Pancreas (tissue), 10 donors: ENCODE measurements around the gene CABP1. TPM values are rescaled to one million over a fixed set of nuclear protein-coding genes. Genes with fewer than 3 reads are reported as not detected.
A peak's percentile ranks its signal among the peaks of the same experiment; 100 is the strongest.

Experiments used
- ATAC-seq, 4 donors: fragments of 200-7000 bp; cut with Tn5 transposase; one replicate each; pipeline versions ENCODE4 v1.8.0 to v1.9.1; 2020; ENCODE audit warnings: mild to moderate bottlenecking in 4 of 4, moderate library complexity in 4 of 4
- DNase-seq, 6 donors: peaks; one replicate each; pipeline ENCODE4 v3.0.0-alpha.2; 2020
- FAIRE-seq: peaks from 2 replicates; lab custom pipeline; 2012; peaks lifted over from hg19 to GRCh38; lab: Jason Lieb, UNC
- H3K27ac ChIP-seq, 4 donors: fragments of 200-600 bp; sonication (generic); 1 replicate in 3 of 4; 2 replicates in 1 of 4; pipeline versions ENCODE4 v1.5.0 to v1.8.0; 2020
- H3K27me3 ChIP-seq, 4 donors: fragments of 200-600 bp; one replicate each; pipeline ENCODE4 v1.8.0; 2021
- H3K36me3 ChIP-seq, 3 donors: fragments of 200-600 bp; sonication (generic) in 1 of 3; one replicate each; pipeline versions ENCODE4 v1.5.0 to v1.8.0; 2020 to 2021
- H3K4me1 ChIP-seq, 3 donors: fragments of 200-600 bp; one replicate each; pipeline ENCODE4 v1.8.0; 2021
- H3K4me3 ChIP-seq, 4 donors: fragments of 200-600 bp; sonication (generic) in 2 of 4; one replicate each; pipeline versions ENCODE4 v1.5.0 to v1.8.0; 2020 to 2021
- H3K9me3 ChIP-seq, 4 donors: fragments of 200-600 bp; one replicate each; pipeline ENCODE4 v1.8.0; 2021
- WGBS, 2 donors: extraction: QIAGEN DNeasy Blood & Tissue Kit; methylation state at CpG; one replicate each; pipeline ENCODE4 v1.1.7; 2013; 5-methylcytosine and 5-hydroxymethylcytosine counted together
- intact Hi-C, 3 donors: fragments of 100-400 bp; cut with DNase I; formaldehyde crosslinking; loops; one replicate each; pipeline versions ENCODE4 v1.11.1 to v1.14.2; 2022
- polyA plus RNA-seq, 2 donors: library from polyadenylated mRNA; stranded (reverse); fragments of 200-250 nt; gene quantifications; one replicate each; pipeline ENCODE4 v1.2.3, GENCODE V29; 2013
- total RNA-seq, 6 donors: library from RNA; stranded (reverse); fragmentation: NEBNext Ultra II Directional in 4 of 6; extraction: Animal tissue kit (Norgen Biotek cat#: 25700) in 4 of 6; gene quantifications; one replicate each; pipeline versions ENCODE4 v1.2.1 to v1.2.4, GENCODE V29; 2021 to 2023
- TF ChIP-seq, protein P1 (sequence below), 4 donors: fragments of 200-600 bp; sonication (generic) in 3 of 4; IDR thresholded peaks; one replicate each; pipeline versions ENCODE4 v1.5.0 to v1.8.0; 2021; ENCODE audit warnings: antibody characterized with exemption in 4 of 4
- donor health status: healthy with polysubstance abuse.
- donor health status: DM: no; HTN: no; CAD: no; lungs with moderate emphysema.
- donor health status: DM: no; HTN: no; CAD: no.
- donor health status: control.
- donor health status: control.
- donor health status: Bipolar disorder and iron deficiency.
- donor health status: DM: yes; HTN: yes; CAD: no.
- donor health status: DM: no; HTN: no; CAD: no.
- donor health status: DM: no; HTN: no; CAD: no.
- donor health status: DM: yes; HTN: yes; CAD: no.

CABP1 gene
- total and polyA plus RNA-seq, 8 donors, result 0.12 to 5.7 (median 0.54) TPM

DNA sequence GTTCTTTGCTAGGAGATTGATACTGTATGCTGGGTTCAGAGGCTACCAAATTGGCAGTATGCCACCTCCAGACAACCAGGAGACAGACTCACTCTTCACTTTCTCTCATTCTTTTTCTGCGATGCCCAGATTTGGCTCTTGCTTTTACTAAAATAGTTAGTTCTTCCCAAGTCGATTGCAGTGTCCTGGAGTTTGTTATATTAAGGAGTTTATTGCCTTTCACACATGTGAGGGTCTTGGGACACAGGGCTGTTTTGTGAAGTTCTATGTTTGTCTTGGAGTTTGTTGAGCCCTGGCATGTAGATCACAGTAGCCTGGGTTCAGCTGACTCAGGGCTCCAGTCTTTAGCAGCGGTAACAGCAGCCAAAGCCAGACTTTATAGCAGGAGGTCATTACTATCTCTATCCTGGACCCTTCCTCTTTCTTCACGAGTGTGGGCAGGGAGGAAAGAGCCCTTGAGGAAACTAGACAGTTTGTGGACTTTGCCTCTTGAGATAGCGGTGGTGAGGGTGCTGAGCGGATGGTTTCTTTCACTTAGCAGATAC is 48.2 kb downstream of the CABP1 start:
- FAIRE-seq (no peak), ATAC-seq (peak in 1 of 4 donors; percentile 0), DNase-seq (no peak)
- WGBS, 2 donors, result 6 to 8% methylated on average over 6 of the region's 6 CpGs
- no peaks in the 10 kb centered on the region for H3K9me3 ChIP-seq
- no peaks in the 10 kb centered on the region for H3K36me3 ChIP-seq
- no peaks in the 10 kb centered on the region for H3K27me3 ChIP-seq
- peaks cover 11 to 33% (median 24%) of the 10 kb centered on the region in 3 donors for H3K4me1 ChIP-seq
- intact Hi-C loops, result no loop called here
- H3K4me3 ChIP-seq, result peak overlapping the region; percentile 74 to 99 (median 96)
- peak overlapping the region in 3 of 4 donors; percentile 74 to 87 (median 86) for H3K27ac ChIP-seq
- TF ChIP-seq, protein P1, sequence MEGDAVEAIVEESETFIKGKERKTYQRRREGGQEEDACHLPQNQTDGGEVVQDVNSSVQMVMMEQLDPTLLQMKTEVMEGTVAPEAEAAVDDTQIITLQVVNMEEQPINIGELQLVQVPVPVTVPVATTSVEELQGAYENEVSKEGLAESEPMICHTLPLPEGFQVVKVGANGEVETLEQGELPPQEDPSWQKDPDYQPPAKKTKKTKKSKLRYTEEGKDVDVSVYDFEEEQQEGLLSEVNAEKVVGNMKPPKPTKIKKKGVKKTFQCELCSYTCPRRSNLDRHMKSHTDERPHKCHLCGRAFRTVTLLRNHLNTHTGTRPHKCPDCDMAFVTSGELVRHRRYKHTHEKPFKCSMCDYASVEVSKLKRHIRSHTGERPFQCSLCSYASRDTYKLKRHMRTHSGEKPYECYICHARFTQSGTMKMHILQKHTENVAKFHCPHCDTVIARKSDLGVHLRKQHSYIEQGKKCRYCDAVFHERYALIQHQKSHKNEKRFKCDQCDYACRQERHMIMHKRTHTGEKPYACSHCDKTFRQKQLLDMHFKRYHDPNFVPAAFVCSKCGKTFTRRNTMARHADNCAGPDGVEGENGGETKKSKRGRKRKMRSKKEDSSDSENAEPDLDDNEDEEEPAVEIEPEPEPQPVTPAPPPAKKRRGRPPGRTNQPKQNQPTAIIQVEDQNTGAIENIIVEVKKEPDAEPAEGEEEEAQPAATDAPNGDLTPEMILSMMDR (IDR thresholded peaks at IDR 0.05), result no peak

DNA sequence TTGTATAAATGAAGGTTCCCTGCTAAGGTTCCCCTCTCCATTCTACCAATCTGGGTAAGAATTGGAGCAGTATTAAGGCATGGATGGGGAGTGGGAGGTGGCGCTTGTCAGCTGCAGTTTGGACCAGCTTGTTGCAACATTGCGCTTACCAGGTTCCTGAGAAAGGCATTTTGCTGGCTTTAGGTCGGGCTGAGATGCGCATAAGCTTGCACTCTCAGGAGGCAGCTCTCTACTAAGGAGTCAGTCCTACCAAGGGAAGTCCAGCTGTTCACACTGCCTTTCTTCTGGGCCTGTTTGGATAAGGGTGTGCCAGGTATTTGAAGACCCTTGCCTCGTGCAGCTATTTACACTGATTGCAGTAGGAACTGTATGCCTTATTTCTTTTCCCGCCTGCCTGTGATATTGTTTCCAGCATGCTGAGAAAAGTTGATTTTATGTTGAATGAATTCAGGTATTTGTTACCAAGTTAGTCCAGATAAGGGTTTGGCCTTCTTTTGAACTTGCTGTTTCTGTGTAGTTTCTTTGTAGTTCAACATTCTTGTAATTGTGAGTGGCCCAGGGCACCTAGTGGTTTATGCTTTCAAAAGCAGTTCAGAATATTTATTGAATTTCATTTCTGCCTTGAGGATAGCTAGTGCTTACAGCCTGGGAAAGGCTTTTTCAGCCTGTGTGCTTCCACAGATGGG is 49.1 kb downstream of the CABP1 start:
- DNase-seq (no peak), FAIRE-seq (no peak), ATAC-seq (no peak)
- intact Hi-C loops, result no loop called here
- TF ChIP-seq, protein P1 (IDR thresholded peaks at IDR 0.05), result no peak
- Histone ChIP-seq H3K4me3 (peak overlapping the region in 2 of 4 donors; percentile 74 to 99), H3K27me3 (no peaks in the 10 kb centered on the region), H3K9me3 (no peaks in the 10 kb centered on the region), H3K4me1 (peaks cover 11 to 33% (median 24%) of the 10 kb centered on the region in 3 donors), H3K36me3 (peaks cover 0 to 5% (median under 1%) of the 10 kb centered on the region in 3 donors), H3K27ac (peak overlapping the region in 2 of 4 donors; percentile 19 to 86)
- 23 to 26% methylated on average over 6 of the region's 6 CpGs for WGBS, 2 donors

DNA sequence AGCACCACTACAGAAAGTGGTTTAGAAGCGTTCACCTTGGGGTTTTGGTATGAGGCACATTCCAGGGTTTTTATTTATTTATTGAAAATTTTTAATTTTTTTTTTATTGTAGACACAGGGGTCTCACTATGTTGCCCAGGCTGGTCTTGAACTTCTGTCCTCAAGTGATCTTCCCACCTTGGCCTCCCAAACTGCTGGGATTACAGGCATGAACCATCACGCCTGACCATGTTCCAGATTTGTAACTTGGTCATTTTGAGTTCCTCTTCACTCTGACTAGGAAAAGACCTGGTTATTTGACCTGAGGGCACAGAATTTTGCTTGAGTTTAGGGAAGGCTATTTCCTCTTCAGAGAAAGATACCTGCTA is 49.6 kb downstream of the CABP1 start:
- Histone ChIP-seq H3K4me3 (peak overlapping the region in 1 of 4 donors; percentile 99), H3K4me1 (peaks cover 11 to 33% (median 24%) of the 10 kb centered on the region in 3 donors), H3K27me3 (no peaks in the 10 kb centered on the region), H3K27ac (peak overlapping the region in 1 of 4 donors; percentile 19), H3K36me3 (peaks cover 0 to 11% (median 6%) of the 10 kb centered on the region in 3 donors), H3K9me3 (no peaks in the 10 kb centered on the region)
- WGBS, 2 donors, result 55 to 69% methylated on average over 2 of the region's 2 CpGs
- TF ChIP-seq, protein P1 (IDR thresholded peaks at IDR 0.05), result no peak
- intact Hi-C loops, result no loop called here
- DNase-seq, result no peak
- no peak for ATAC-seq
- FAIRE-seq, result no peak

DNA sequence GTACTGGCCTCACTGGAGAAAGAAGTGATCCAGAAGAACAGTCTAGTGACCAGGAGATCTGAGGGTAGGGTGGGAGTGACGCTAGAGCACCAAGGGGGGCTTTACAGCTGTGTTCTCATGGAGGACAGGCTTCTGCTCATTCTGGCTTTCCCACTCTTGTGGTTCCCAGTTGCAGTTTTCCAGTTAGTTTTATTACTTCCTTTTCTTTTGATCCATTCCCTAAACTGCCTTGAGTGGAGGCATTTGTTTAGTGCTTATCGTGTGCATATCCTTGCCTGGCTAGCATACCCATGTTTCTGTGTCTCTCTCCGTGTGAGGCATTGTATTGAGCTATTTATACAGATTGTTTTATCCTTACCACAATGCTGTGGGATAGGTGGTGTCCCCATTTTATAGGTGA is 50.6 kb downstream of the CABP1 start:
- Histone ChIP-seq H3K4me1 (peaks cover 11 to 33% (median 24%) of the 10 kb centered on the region in 3 donors), H3K27ac (no peak overlapping the region)
- TF ChIP-seq, protein P1 (IDR thresholded peaks at IDR 0.05), result no peak

More for the DNA sequence above, 50.6 kb downstream of the CABP1 start:
- intact Hi-C loops, result no loop called here
- Histone ChIP-seq H3K9me3 (no peaks in the 10 kb centered on the region), H3K36me3 (peaks cover 0 to 19% (median 11%) of the 10 kb centered on the region in 3 donors), H3K27me3 (no peaks in the 10 kb centered on the region), H3K4me3 (no peak overlapping the region)
- no peak for ATAC-seq
- WGBS, 2 donors, result 32 to 38% methylated on average over 3 of the region's 3 CpGs
- DNase-seq, result no peak
- FAIRE-seq, result no peak
